OCI-LY7 (cell line): ENCODE data around the gene DHFR2.

Source experiments
- EZH2phosphoT487 ChIP-seq: fragments of 200-600 bp; sonication (generic); IDR thresholded peaks from 2 replicates; pipeline ENCODE4 v1.6.1; 2018; ENCODE audit warnings: low read depth, borderline replicate concordance, mild to moderate bottlenecking, mixed run types, antibody characterized with exemption, low read length, moderate library complexity, mixed read lengths
- TF ChIP-seq, protein P1 (sequence below): fragments of 200-600 bp; sonication (generic); conservative IDR thresholded peaks from 2 replicates; pipeline ENCODE4 v1.5.1; 2014; ENCODE audit warnings: mild to moderate bottlenecking, antibody characterized with exemption, low read length, moderate library complexity, mixed read lengths

DNA sequence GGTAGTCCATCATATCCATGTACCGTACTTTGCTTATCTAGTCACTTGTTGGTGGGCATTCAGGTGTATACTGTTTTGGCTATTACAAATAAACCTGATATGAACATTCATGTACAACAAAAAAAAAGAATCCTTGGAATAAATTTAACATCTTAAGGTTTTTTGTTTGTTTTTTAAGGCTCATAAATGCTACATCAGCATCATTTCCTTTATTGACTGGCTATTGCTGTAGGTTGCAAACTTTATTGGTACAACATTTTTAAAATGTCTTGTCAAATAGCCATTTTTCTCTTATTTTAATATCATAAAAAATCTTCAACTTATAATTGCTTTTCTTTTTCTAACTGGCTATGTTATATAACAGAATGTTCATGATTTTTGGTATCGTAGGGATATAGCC, 16.2 kb downstream of the DHFR2 start:
- no peak for TF ChIP-seq EZH2phosphoT487
- TF ChIP-seq, protein P1, sequence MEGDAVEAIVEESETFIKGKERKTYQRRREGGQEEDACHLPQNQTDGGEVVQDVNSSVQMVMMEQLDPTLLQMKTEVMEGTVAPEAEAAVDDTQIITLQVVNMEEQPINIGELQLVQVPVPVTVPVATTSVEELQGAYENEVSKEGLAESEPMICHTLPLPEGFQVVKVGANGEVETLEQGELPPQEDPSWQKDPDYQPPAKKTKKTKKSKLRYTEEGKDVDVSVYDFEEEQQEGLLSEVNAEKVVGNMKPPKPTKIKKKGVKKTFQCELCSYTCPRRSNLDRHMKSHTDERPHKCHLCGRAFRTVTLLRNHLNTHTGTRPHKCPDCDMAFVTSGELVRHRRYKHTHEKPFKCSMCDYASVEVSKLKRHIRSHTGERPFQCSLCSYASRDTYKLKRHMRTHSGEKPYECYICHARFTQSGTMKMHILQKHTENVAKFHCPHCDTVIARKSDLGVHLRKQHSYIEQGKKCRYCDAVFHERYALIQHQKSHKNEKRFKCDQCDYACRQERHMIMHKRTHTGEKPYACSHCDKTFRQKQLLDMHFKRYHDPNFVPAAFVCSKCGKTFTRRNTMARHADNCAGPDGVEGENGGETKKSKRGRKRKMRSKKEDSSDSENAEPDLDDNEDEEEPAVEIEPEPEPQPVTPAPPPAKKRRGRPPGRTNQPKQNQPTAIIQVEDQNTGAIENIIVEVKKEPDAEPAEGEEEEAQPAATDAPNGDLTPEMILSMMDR = no peak
